ENCODE results near the gene RAD21L1.

RAD21L1 gene

GRCh38 chr20:1188347-1188746 is 37.5 kb upstream of the RAD21L1 start:
- peaks cover 20% of the 10 kb centered on the region for H3K4me1 Mint-ChIP-seq (ENCODE audit: low read depth)
- intact Hi-C loops (cut with micrococcal nuclease) = no loop called here

GRCh38 chr20:1189827-1190226 is 36.0 kb upstream of the RAD21L1 start:
- Mint-ChIP-seq H3K27me3 (peaks cover 14% of the 10 kb centered on the region), H3K4me1 (ENCODE audit: low read depth) (peaks cover 14% of the 10 kb centered on the region), H3K9me3 (peaks cover 12% of the 10 kb centered on the region), H3K4me3 (no peak overlapping the region), H3K36me3 (ENCODE audit: low read depth) (no peaks in the 10 kb centered on the region), H3K27ac (no peak overlapping the region)
- intact Hi-C loops (cut with micrococcal nuclease) = no loop called here

More at GRCh38 chr20:1188347-1188746, 37.5 kb upstream of the RAD21L1 start:
- Mint-ChIP-seq H3K4me3 (no peak overlapping the region), H3K27me3 (peaks cover 29% of the 10 kb centered on the region), H3K36me3 (ENCODE audit: low read depth) (no peaks in the 10 kb centered on the region), H3K27ac (no peak overlapping the region), H3K9me3 (peaks cover 12% of the 10 kb centered on the region)

- H3K27ac Mint-ChIP-seq = no peak overlapping the region
- no peaks in the 10 kb centered on the region for H3K36me3 Mint-ChIP-seq (ENCODE audit: low read depth)
- peaks cover 12% of the 10 kb centered on the region for H3K9me3 Mint-ChIP-seq
- H3K4me1 Mint-ChIP-seq (ENCODE audit: low read depth) = peaks cover 12% of the 10 kb centered on the region
- H3K4me3 Mint-ChIP-seq = no peak overlapping the region
- intact Hi-C loops (cut with micrococcal nuclease) = no loop called here
- H3K27me3 Mint-ChIP-seq = peaks cover 14% of the 10 kb centered on the region
These were observed 35.0 kb upstream of the RAD21L1 start for GRCh38 chr20:1190847-1191246.

- Mint-ChIP-seq H3K36me3 (ENCODE audit: low read depth) (no peaks in the 10 kb centered on the region), H3K4me3 (no peak overlapping the region), H3K4me1 (ENCODE audit: low read depth) (peaks cover 9% of the 10 kb centered on the region), H3K9me3 (peaks cover 12% of the 10 kb centered on the region), H3K27ac (no peak overlapping the region), H3K27me3 (peaks cover 14% of the 10 kb centered on the region)
- intact Hi-C loops (cut with micrococcal nuclease) = no loop called here
These were observed 34.5 kb upstream of the RAD21L1 start for GRCh38 chr20:1191299-1191698.

- Mint-ChIP-seq H3K9me3 (peaks cover 2% of the 10 kb centered on the region), H3K27ac (no peak overlapping the region), H3K4me1 (ENCODE audit: low read depth) (peaks cover under 1% of the 10 kb centered on the region), H3K4me3 (no peak overlapping the region), H3K36me3 (ENCODE audit: low read depth) (no peaks in the 10 kb centered on the region), H3K27me3 (peaks cover 12% of the 10 kb centered on the region)
- intact Hi-C loops (cut with micrococcal nuclease) = no loop called here
These were observed 30.6 kb upstream of the RAD21L1 start for GRCh38 chr20:1195226-1195625.

- H3K4me1 Mint-ChIP-seq (ENCODE audit: low read depth) = no peaks in the 10 kb centered on the region
- H3K4me3 Mint-ChIP-seq = no peak overlapping the region
- no peaks in the 10 kb centered on the region for H3K9me3 Mint-ChIP-seq
- intact Hi-C loops (cut with micrococcal nuclease) = no loop called here
- no peak overlapping the region for H3K27ac Mint-ChIP-seq
- peaks cover 8% of the 10 kb centered on the region for H3K27me3 Mint-ChIP-seq
- H3K36me3 Mint-ChIP-seq (ENCODE audit: low read depth) = no peaks in the 10 kb centered on the region
These were observed 29.2 kb upstream of the RAD21L1 start for GRCh38 chr20:1196634-1197033.

GRCh38 chr20:1197801-1198200 is 28.0 kb upstream of the RAD21L1 start:
- intact Hi-C loops (cut with micrococcal nuclease) = no loop called here
- Mint-ChIP-seq H3K4me1 (ENCODE audit: low read depth) (no peaks in the 10 kb centered on the region), H3K27me3 (peaks cover 11% of the 10 kb centered on the region), H3K4me3 (no peak overlapping the region), H3K36me3 (ENCODE audit: low read depth) (no peaks in the 10 kb centered on the region), H3K27ac (no peak overlapping the region), H3K9me3 (no peaks in the 10 kb centered on the region)

- no peaks in the 10 kb centered on the region for H3K9me3 Mint-ChIP-seq
- H3K36me3 Mint-ChIP-seq (ENCODE audit: low read depth) = no peaks in the 10 kb centered on the region
- intact Hi-C loops (cut with micrococcal nuclease) = no loop called here
- no peak overlapping the region for H3K27ac Mint-ChIP-seq
- peaks cover 9% of the 10 kb centered on the region for H3K27me3 Mint-ChIP-seq
- H3K4me3 Mint-ChIP-seq = no peak overlapping the region
- H3K4me1 Mint-ChIP-seq (ENCODE audit: low read depth) = no peaks in the 10 kb centered on the region
These were observed 27.1 kb upstream of the RAD21L1 start for GRCh38 chr20:1198751-1199150.

- intact Hi-C loops (cut with micrococcal nuclease) = no loop called here
- Mint-ChIP-seq H3K4me3 (no peak overlapping the region), H3K27ac (no peak overlapping the region), H3K27me3 (peaks cover 9% of the 10 kb centered on the region), H3K36me3 (ENCODE audit: low read depth) (no peaks in the 10 kb centered on the region), H3K9me3 (no peaks in the 10 kb centered on the region), H3K4me1 (ENCODE audit: low read depth) (no peaks in the 10 kb centered on the region)
These were observed 26.5 kb upstream of the RAD21L1 start for GRCh38 chr20:1199212-1199873.

GRCh38 chr20:1199964-1200363 is 25.9 kb upstream of the RAD21L1 start:
- Mint-ChIP-seq H3K9me3 (no peaks in the 10 kb centered on the region), H3K27ac (no peak overlapping the region), H3K27me3 (peaks cover 9% of the 10 kb centered on the region), H3K36me3 (ENCODE audit: low read depth) (no peaks in the 10 kb centered on the region), H3K4me3 (no peak overlapping the region), H3K4me1 (ENCODE audit: low read depth) (no peaks in the 10 kb centered on the region)
- intact Hi-C loops (cut with micrococcal nuclease) = loop anchor here (10.0 kb wide), 1 partner anchor 385 kb away; no protein-coding TSS in a partner anchor

GRCh38 chr20:1202762-1203504 is 22.9 kb upstream of the RAD21L1 start, which contains the start of gene C20orf202:
Gene C20orf202 (plus strand): TSS chr20:1203454. CDS start chr20:1203586, 132 bp downstream.
- no peak within 1 kb of the TSS for H3K4me3 Mint-ChIP-seq
- no peaks in the 10 kb centered on the region for H3K36me3 Mint-ChIP-seq (ENCODE audit: low read depth)
- intact Hi-C loops (cut with micrococcal nuclease) = loop anchor here (10.0 kb wide), 1 partner anchor 388 kb away; no protein-coding TSS in a partner anchor
- H3K9me3 Mint-ChIP-seq = no peaks in the 10 kb centered on the region
- no peaks in the 10 kb centered on the region for H3K4me1 Mint-ChIP-seq (ENCODE audit: low read depth)
- H3K27me3 Mint-ChIP-seq = peaks cover 12% of the 10 kb centered on the region
- H3K27ac Mint-ChIP-seq = no peak within 1 kb of the TSS

GRCh38 chr20:1203630-1204029 is 22.2 kb upstream of the RAD21L1 start:
- Mint-ChIP-seq H3K4me3 (no peak overlapping the region), H3K4me1 (ENCODE audit: low read depth) (no peaks in the 10 kb centered on the region), H3K36me3 (ENCODE audit: low read depth) (no peaks in the 10 kb centered on the region), H3K27me3 (peaks cover 12% of the 10 kb centered on the region), H3K27ac (no peak overlapping the region), H3K9me3 (no peaks in the 10 kb centered on the region)
- intact Hi-C loops (cut with micrococcal nuclease) = loop anchor here (10.0 kb wide), 1 partner anchor 389 kb away; no protein-coding TSS in a partner anchor

- H3K9me3 Mint-ChIP-seq = no peaks in the 10 kb centered on the region
- H3K4me3 Mint-ChIP-seq = no peak overlapping the region
- H3K4me1 Mint-ChIP-seq (ENCODE audit: low read depth) = no peaks in the 10 kb centered on the region
- no peak overlapping the region for H3K27ac Mint-ChIP-seq
- intact Hi-C loops (cut with micrococcal nuclease) = loop anchor here (10.0 kb wide), 1 partner anchor 389 kb away; no protein-coding TSS in a partner anchor
- H3K27me3 Mint-ChIP-seq = peaks cover 8% of the 10 kb centered on the region
- no peaks in the 10 kb centered on the region for H3K36me3 Mint-ChIP-seq (ENCODE audit: low read depth)
These were observed 21.7 kb upstream of the RAD21L1 start for GRCh38 chr20:1204113-1204512.

GRCh38 chr20:1204576-1204975 is 21.3 kb upstream of the RAD21L1 start:
- intact Hi-C loops (cut with micrococcal nuclease) = loop anchor here (10.0 kb wide), 1 partner anchor 390 kb away; no protein-coding TSS in a partner anchor
- no peaks in the 10 kb centered on the region for H3K4me1 Mint-ChIP-seq (ENCODE audit: low read depth)
- peaks cover 12% of the 10 kb centered on the region for H3K27me3 Mint-ChIP-seq
- H3K36me3 Mint-ChIP-seq (ENCODE audit: low read depth) = no peaks in the 10 kb centered on the region
- H3K9me3 Mint-ChIP-seq = no peaks in the 10 kb centered on the region
- no peak overlapping the region for H3K27ac Mint-ChIP-seq
- H3K4me3 Mint-ChIP-seq = no peak overlapping the region

Data from dendritic cell treated with granulocyte-macrophage colony-stimulating factor and Interleukin-4, amounts not matched to agents 40 ng/mL and 50 ng/mL, for 4 days (primary cell).